ENCODE measurements around the gene EIPR1. TPM values are rescaled to one million over a fixed set of nuclear protein-coding genes. Genes with fewer than 3 reads are reported as not detected.

EIPR1 gene
- total and polyA plus RNA-seq, 10 of the 15 experiments (the other 5 are each of a cell fraction or from before 2014, with no cell fraction given) = 23.6 to 61.2 (median 42.2) TPM

DNA sequence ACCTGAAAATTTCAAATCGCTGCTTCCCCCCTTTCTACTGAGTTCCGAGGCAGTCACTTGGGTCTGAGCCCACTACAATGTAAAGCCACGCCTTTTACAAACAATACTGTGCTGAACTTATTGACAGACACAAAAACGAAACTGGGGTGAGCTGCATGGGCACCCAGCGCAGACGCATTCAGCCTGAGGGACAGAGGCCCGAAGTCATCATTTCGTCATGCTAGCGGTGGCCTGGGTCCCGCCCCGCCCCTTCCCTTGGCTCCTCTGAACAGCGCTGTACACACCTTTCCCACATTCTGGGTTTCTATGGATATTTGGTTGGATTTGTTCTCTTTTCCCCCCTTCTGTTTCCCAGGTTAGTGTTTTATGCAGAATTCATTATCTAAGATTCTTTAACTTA, 71.7 kb downstream of the EIPR1 start:
- Histone ChIP-seq H3K27me3 (replicated peaks in 1 of 2; ENCODE audit: control insufficient read depth in 2 of 2, insufficient read depth in 2 of 2, low read length in 1 of 2) (no peaks in the 10 kb centered on the region), H3K4me3 (no peak overlapping the region), H3K36me3 (ENCODE audit: control insufficient read depth in 2 of 2, insufficient read depth in 2 of 2, low read length in 1 of 2) (peaks cover 2 to 3% of the 10 kb centered on the region in 2 experiments; a peak in 2 of 4 replicates), H3K4me1 (ENCODE audit: control insufficient read depth, insufficient read depth, low read length) (peaks cover 3% of the 10 kb centered on the region; the same call in 1 of the 2 replicates), H2AFZ (ENCODE audit: control insufficient read depth, low read depth, low read length) (no peak overlapping the region), H3K9ac (ENCODE audit: control insufficient read depth, insufficient read depth, low read length) (no peak overlapping the region), H4K20me1 (ENCODE audit: control insufficient read depth, insufficient read depth) (no peaks in the 10 kb centered on the region), H3K9me3 (replicated peaks; ENCODE audit: control insufficient read depth, insufficient read depth, low read length) (no peaks in the 10 kb centered on the region), H3K4me2 (ENCODE audit: control insufficient read depth, insufficient read depth) (no peak overlapping the region), H3K79me2 (ENCODE audit: control insufficient read depth, insufficient read depth, low read length) (no peaks in the 10 kb centered on the region), H3K27ac (ENCODE audit: control insufficient read depth, insufficient read depth) (no peak overlapping the region)
- FAIRE-seq (no peak), DNase-seq (ENCODE audit: low read depth, low spot score) (no peak), ATAC-seq (no peak)
- 81% methylated on average over 12 of the region's 12 CpGs for WGBS (ENCODE audit: insufficient coverage, insufficient replicate concordance, low lambda C conversion rate, missing lambda C conversion rate)
- in situ Hi-C loops (cut with MboI) (no loop called here), intact Hi-C loops (cut with micrococcal nuclease; ENCODE audit: unreplicated experiment) (no loop called here)
- ChIA-PET SMC1A (ENCODE audit: uncharacterized antibody, unreplicated experiment) (no interaction called here), RAD21 (ENCODE audit: unreplicated experiment) (no interaction called here), CTCF (no interaction called here), POLR2A (no interaction called here)
- TF ChIP-seq SIX5 (IDR thresholded peaks at IDR 0.05; ENCODE audit: low read depth, low read length, severe bottlenecking) (no peak), CHD2 (IDR thresholded peaks at IDR 0.05; ENCODE audit: borderline replicate concordance, low read depth, low read length) (no peak), TCF7 (IDR thresholded peaks at IDR 0.05; ENCODE audit: borderline replicate concordance) (no peak), NBN (IDR thresholded peaks at IDR 0.05) (no peak), GABPA (IDR thresholded peaks at IDR 0.05; ENCODE audit: low read depth) (no peak), ZSCAN29 (IDR thresholded peaks at IDR 0.05) (no peak), CBX3 (IDR thresholded peaks at IDR 0.05; ENCODE audit: borderline replicate concordance, low read depth) (no peak), FOXM1 (IDR thresholded peaks at IDR 0.05; ENCODE audit: low read depth, low read length) (no peak)
- BruUV-seq (replicated peaks) = no TSS peak

DNA sequence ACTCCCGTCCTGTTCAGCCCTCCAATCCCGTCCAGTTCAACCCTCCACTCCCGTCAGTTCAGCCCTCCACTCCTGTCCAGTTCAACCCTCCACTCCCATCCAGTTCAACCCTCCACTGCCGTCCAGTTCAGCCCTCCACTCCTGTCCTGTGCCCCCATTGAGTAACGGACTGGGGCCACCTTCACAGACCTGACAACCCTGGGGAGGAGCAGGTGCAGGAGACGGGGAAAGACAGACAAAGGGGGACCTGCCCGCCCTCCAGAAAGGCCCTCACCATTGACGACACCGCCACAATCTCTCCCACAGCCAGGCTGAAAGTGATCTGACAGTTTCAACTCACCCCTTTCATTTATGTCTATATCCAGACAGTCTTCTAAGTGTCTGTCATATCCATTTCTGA, 72.2 kb downstream of the EIPR1 start:
- CTCF ChIA-PET = no interaction called here
- H3K4me2 ChIP-seq (ENCODE audit: control insufficient read depth, insufficient read depth) = no peak overlapping the region
- POLR2A ChIA-PET = no interaction called here
- in situ Hi-C loops (cut with MboI) = no loop called here
- no peak for DNase-seq (ENCODE audit: low read depth, low spot score)
- ATAC-seq = no peak
- no peak for FAIRE-seq
- H3K4me1 ChIP-seq (ENCODE audit: control insufficient read depth, insufficient read depth, low read length) = peaks cover 3% of the 10 kb centered on the region; the same call in 1 of the 2 replicates
- H3K9me3 ChIP-seq (replicated peaks; ENCODE audit: control insufficient read depth, insufficient read depth, low read length) = no peaks in the 10 kb centered on the region
- 75% methylated on average over 9 of the region's 9 CpGs for WGBS (ENCODE audit: insufficient coverage, insufficient replicate concordance, low lambda C conversion rate, missing lambda C conversion rate)
- RAD21 ChIA-PET (ENCODE audit: unreplicated experiment) = no interaction called here
- no TSS peak for BruUV-seq (replicated peaks)
- H3K79me2 ChIP-seq (ENCODE audit: control insufficient read depth, insufficient read depth, low read length) = no peaks in the 10 kb centered on the region
- no peaks in the 10 kb centered on the region for H3K27me3 ChIP-seq (replicated peaks in 1 of 2; ENCODE audit: control insufficient read depth in 2 of 2, insufficient read depth in 2 of 2, low read length in 1 of 2)
- no peaks in the 10 kb centered on the region for H4K20me1 ChIP-seq (ENCODE audit: control insufficient read depth, insufficient read depth)
- H2AFZ ChIP-seq (ENCODE audit: control insufficient read depth, low read depth, low read length) = no peak overlapping the region
- intact Hi-C loops (cut with micrococcal nuclease; ENCODE audit: unreplicated experiment) = no loop called here
- no peak overlapping the region for H3K4me3 ChIP-seq
- SMC1A ChIA-PET (ENCODE audit: uncharacterized antibody, unreplicated experiment) = no interaction called here
- H3K9ac ChIP-seq (ENCODE audit: control insufficient read depth, insufficient read depth, low read length) = no peak overlapping the region
- H3K36me3 ChIP-seq (ENCODE audit: control insufficient read depth in 2 of 2, insufficient read depth in 2 of 2, low read length in 1 of 2) = peaks cover 2 to 3% of the 10 kb centered on the region in 2 experiments; a peak in 2 of 4 replicates
- H3K27ac ChIP-seq (ENCODE audit: control insufficient read depth, insufficient read depth) = no peak overlapping the region
- TF ChIP-seq, protein P1, sequence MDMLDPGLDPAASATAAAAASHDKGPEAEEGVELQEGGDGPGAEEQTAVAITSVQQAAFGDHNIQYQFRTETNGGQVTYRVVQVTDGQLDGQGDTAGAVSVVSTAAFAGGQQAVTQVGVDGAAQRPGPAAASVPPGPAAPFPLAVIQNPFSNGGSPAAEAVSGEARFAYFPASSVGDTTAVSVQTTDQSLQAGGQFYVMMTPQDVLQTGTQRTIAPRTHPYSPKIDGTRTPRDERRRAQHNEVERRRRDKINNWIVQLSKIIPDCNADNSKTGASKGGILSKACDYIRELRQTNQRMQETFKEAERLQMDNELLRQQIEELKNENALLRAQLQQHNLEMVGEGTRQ (IDR thresholded peaks at IDR 0.05; ENCODE audit: borderline replicate concordance, low read depth, low read length) = no peak
- TF ChIP-seq NBN (IDR thresholded peaks at IDR 0.05) = no peak
- no peak for TF ChIP-seq RB1 (IDR thresholded peaks at IDR 0.05; ENCODE audit: borderline replicate concordance)
- no peak for TF ChIP-seq POLR2A (IDR thresholded peaks at IDR 0.05; ENCODE audit: low read depth, low read length)
- TF ChIP-seq, protein P2, sequence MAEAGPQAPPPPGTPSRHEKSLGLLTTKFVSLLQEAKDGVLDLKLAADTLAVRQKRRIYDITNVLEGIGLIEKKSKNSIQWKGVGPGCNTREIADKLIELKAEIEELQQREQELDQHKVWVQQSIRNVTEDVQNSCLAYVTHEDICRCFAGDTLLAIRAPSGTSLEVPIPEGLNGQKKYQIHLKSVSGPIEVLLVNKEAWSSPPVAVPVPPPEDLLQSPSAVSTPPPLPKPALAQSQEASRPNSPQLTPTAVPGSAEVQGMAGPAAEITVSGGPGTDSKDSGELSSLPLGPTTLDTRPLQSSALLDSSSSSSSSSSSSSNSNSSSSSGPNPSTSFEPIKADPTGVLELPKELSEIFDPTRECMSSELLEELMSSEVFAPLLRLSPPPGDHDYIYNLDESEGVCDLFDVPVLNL (IDR thresholded peaks at IDR 0.05; ENCODE audit: low read depth, low read length) = no peak
- no peak for TF ChIP-seq ESRRA (IDR thresholded peaks at IDR 0.05; ENCODE audit: low read length)
- TF ChIP-seq CHD4 (IDR thresholded peaks at IDR 0.05) = no peak
- no peak for TF ChIP-seq TBL1XR1 (IDR thresholded peaks at IDR 0.05; ENCODE audit: low read depth, low read length)
- no peak for TF ChIP-seq MYB (IDR thresholded peaks at IDR 0.05; ENCODE audit: borderline replicate concordance, low read depth, low read length)
